HG02588 (cell line): Measurements from ENCODE around the gene ATP2A3.

Source experiments
- ATAC-seq: cut with Tn5 transposase; IDR thresholded peaks from one replicate; pipeline ENCODE4 v1.9.1; 2021; ENCODE audit warnings: mild to moderate bottlenecking, moderate library complexity; ENCODE audit not compliant: unreplicated experiment

The ATP2A3 gene

GRCh38 chr17:3974138-3974687 is 10.0 kb upstream of the ATP2A3 start:
- no peak for ATAC-seq

DNA sequence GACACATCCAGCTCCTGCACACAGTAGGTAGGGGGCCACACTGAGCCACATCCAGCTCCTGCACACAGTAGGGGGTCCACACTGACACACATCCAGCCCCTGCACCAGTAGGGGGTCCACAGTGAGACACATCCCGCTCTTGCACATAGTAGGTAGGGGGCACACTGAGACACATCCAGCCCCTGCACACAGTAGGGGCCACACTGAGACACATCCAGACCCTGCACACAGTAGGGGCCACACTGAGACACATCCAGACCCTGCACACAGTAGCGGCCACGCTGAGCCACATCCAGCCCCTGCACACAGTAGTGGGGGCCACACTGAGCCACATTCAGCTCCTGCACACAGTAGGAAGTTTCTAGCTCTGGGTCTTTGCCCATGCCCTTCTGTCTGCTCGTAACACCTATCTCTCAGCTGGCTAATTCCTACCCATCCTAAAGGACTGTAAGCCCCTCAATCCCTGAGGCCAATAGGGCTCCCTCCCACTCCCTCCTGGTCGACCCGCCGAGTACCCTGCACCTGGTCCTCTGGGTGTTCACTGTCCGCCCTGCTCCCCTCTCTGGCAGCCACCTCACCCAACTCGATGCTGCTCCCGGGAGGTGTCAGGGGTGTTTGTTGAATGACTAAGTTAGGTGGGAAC is 9.4 kb upstream of the ATP2A3 start:
- ATAC-seq: no peak

- ATAC-seq: no peak
These were observed 8.7 kb upstream of the ATP2A3 start for GRCh38 chr17:3972931-3973330.

- no peak for ATAC-seq
These were observed 8.1 kb upstream of the ATP2A3 start for GRCh38 chr17:3972281-3972731.

DNA sequence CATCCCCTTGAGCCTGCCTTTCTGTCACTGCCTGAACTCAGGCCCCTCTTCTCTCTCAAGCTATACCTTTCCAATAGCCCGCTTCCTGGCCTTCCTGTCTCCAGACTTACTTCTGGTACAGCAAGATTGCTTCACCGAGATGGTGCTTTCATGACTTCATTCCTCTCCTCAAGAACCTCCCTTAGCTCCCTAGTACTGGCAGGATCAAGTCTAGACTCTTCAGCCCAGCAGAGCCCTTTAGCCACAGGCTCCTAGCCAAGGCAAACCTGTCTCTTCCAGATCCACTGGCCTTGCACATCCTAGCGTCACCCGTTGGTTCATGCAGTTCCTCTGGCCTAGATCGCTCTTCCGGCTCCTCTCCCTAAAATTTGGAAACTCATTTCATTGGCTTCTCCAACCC is 6.4 kb upstream of the ATP2A3 start:
- no peak for ATAC-seq

DNA sequence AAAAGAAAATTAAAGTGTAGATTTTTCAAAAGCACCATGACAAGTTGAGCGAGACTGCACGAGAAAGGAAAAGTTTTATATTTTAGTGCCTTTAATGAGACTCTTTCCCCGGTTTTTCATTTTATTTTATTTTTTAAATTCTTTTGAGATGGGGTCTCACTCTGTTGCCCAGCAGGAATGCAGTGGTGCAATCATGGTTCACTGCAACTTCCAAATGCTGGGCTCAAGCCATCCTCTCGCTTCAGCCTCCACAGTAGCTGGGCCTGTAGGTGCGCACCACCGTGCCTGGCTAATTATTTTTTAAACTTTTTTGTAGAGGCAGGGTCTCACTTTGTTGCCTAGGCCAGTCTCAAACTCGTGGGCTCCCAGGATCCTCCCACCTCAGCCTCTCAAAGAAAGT is 5.7 kb upstream of the ATP2A3 start:
- ATAC-seq: no peak

- no peak for ATAC-seq
These were observed 4.8 kb upstream of the ATP2A3 start for GRCh38 chr17:3968886-3969524.

DNA sequence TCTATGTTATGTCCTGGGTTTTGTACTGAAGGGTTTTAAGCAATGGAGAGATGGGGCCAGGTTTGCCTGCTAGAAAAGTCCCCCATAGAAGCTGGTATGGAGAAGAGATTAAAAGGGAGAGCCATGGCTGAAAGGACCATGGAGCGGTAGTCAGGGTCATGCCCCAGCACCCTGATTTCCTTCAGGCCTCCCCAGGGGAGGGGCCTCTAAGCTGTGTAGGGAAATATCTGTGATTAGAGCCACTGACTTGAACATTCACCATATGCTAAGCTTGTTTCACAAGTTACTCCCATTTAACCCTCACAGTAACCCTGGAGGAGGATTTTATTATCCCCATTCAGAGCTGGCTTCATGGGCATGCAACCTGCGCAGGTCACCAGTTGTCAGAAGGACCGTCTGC is 3.8 kb upstream of the ATP2A3 start:
- no peak for ATAC-seq

GRCh38 chr17:3966720-3967363 is 2.6 kb upstream of the ATP2A3 start:
- ATAC-seq: no peak

DNA sequence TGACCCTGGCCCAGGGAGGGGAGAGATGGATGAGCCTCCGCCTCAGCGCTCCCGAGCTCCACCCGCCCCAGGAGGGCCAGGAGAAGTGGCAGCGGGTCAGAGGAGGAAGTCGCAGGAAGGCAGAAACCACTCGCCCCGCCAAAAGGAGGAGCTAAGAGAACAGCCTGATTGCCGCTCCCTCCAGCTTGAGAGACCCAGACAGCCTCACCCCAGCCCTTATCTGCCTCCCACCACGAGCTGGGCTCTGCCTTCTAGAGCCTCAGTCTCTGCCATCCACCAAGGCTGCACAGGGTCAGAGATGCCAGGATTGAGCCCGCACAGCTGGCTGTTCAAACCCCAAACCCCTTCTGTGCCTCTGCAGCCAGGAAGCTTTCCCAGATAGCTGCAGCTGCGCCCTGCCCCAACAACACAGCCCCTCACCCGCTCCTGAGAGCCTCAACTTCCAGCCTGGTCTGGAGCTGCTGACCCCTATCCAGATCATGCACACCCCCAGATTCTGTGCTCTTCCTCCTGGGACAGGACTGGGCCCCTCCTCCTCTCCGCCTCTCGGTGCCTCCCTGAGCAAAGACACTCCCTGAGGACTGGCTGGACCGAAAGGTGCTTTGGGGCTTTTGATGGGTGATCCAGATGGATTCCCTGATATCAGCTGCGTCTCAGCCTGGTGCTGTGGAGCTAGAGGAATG is 1.0 kb upstream of the ATP2A3 start:
- ATAC-seq: peak; percentile 39

GRCh38 chr17:3963237-3964201 is 718 bp downstream of the ATP2A3 start:
- peak; percentile 3 for ATAC-seq

DNA sequence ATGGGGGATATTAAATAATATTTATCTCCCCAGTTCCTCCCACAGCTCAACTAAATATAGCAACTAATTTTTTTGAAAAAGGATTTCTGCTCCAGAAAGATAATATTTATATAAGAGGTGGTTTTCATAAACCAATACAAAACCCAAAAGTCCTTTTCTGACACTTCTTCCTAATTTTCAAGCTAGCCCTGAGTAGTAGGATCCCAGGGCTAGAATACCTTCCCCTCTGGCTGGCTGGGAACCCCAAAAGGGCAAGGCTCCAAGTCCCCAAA is 1.3 kb downstream of the ATP2A3 start:
- ATAC-seq: no peak

DNA sequence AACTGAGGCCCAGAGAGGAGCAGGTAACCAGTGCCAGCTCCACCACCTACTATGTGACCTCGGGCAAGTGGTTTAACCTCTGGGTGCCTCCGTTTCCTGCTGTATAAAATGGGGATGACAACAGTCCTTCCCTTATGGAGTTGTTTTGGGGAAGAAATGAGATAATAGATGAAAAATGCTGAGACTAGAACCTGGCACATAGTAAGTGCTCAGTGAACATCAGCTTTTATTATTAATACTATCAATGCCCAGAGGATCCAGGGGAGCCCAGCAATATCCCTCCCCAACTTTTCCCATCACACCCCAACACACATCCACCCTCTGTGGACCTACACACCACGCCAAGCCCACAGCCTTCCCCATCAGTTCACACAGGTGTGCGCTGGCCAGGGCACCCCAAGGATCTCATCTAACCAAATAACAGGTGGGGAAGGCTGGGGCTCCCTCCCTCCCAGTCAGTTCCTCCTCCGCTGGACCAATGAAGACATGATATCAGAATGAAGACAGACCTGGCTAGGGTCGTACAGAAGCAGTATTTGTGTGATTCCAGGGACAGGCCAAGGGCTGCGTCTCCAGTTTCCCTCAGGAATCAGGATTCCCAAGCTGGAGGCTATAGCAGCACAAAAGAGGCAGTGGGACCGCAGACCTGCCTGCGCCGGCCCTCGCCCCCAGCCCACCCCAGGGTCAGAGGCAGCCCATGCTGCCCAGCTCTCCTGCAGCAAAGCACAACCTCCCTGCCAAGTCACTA is 1.8 kb downstream of the ATP2A3 start:
- no peak for ATAC-seq

- ATAC-seq: peak; percentile 31
These were observed 2.6 kb downstream of the ATP2A3 start for GRCh38 chr17:3961564-3962047.

DNA sequence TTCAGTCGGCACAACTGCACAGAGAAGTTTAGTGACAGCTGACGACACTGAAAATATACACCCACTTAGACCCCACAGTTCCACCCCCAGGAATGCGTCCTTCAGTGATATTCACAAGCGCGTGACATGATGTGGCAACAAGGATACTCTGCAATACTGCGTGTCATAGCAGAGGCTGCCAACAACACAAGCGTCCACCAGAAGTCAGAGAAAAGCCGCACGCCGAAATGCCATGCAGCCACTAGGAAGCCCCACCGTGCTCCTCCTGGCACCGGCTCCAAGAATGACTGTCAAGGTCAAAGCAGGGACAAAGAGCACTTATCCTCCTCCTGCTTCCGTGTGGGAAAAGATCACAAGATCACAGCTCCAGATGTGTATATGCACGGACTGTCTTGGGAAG is 3.5 kb downstream of the ATP2A3 start:
- no peak for ATAC-seq

GRCh38 chr17:3959921-3960601 is 4.2 kb downstream of the ATP2A3 start:
- no peak for ATAC-seq

DNA sequence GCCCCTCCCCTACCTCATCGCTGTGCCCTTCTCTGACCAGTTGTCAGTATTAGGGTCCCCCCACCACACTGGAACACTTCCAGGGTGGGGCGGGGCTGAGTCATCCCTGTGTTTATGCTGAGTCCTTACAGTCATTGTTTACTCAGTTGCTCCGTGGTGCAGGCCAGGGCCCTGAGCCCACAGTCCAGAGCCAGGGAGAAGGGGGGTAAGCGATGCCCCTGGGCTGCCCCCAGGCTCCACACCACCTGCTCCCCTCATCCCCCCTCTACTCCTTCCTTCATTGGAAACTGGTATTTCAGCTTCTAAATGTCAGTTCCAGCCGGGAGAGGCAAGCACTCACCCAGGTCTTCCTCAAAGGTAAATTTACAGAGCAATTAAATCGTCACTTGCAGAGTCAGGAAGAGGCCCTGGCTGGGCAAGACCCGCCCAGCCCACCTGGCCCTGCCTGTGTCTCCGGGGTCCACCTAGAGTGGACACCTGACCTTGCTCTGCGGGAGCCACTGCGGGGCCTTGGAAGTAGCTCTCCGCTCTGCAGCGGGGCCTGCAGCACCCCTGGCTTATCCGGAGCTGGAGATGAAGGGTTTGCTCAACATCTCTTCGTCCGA is 4.8 kb downstream of the ATP2A3 start:
- no peak for ATAC-seq

GRCh38 chr17:3957735-3958599 is 6.3 kb downstream of the ATP2A3 start:
- ATAC-seq: no peak
